Amygdala (tissue), 56 donors: ENCODE results near the gene SNX8.
A peak's percentile ranks its signal among the peaks of the same experiment; 100 is the strongest.

Source experiments
- DNase-seq, 56 donors: peaks; one replicate each; lab custom pipeline; 2025; lab: John Stamatoyannopoulos, UW

SNX8 gene

GRCh38 chr7:2249744-2250323, 64.4 kb downstream of the SNX8 start:
- no peak for DNase-seq

- DNase-seq: peak in 16 of 56 donors; percentile 16 to 50 (median 28)
These were observed 65.1 kb downstream of the SNX8 start for GRCh38 chr7:2248984-2249694.

- DNase-seq: peak in 4 of 56 donors; percentile 9 to 30 (median 18)
These were observed 66.9 kb downstream of the SNX8 start for GRCh38 chr7:2247141-2247995.

GRCh38 chr7:2245883-2246675, 68.2 kb downstream of the SNX8 start:
- peak in 10 of 56 donors; percentile 14 to 45 (median 24) for DNase-seq

- peak in 1 of 56 donors; percentile 30 for DNase-seq
These were observed 69.7 kb downstream of the SNX8 start for GRCh38 chr7:2244404-2244995.

GRCh38 chr7:2243458-2243857, 70.8 kb downstream of the SNX8 start:
- no peak for DNase-seq

GRCh38 chr7:2242541-2243429, 71.5 kb downstream of the SNX8 start:
- DNase-seq: no peak

GRCh38 chr7:2241580-2242540, 72.4 kb downstream of the SNX8 start, which contains the start of the genes MRM2 and NUDT1:
TSS of gene MRM2 (minus strand) at chr7:2242205. CDS start at chr7:2242169, 36 bp downstream.
TSS of gene NUDT1 (plus strand) at chr7:2242226. CDS start at chr7:2244575, 2,349 bp downstream.
- DNase-seq: peak in 53 of 56 donors; percentile 11 to 83 (median 60)

- DNase-seq: no peak
These were observed 75.0 kb downstream of the SNX8 start for GRCh38 chr7:2239242-2239641.

GRCh38 chr7:2237109-2237602, 77.1 kb downstream of the SNX8 start:
- DNase-seq: peak in 22 of 56 donors; percentile 14 to 61 (median 25)

- no peak for DNase-seq
These were observed 80.3 kb downstream of the SNX8 start for GRCh38 chr7:2233926-2234325.

- DNase-seq: peak in 53 of 56 donors; percentile 12 to 89 (median 69)
These were observed 81.3 kb downstream of the SNX8 start, which contains the start of gene MAD1L1 for GRCh38 chr7:2232766-2233520. TSS of gene MAD1L1 (minus strand) at chr7:2232945. CDS start at chr7:2230133, 2,812 bp downstream.

GRCh38 chr7:2231992-2232765, 82.1 kb downstream of the SNX8 start:
- no peak for DNase-seq

GRCh38 chr7:2230882-2231281, 83.4 kb downstream of the SNX8 start:
- DNase-seq: no peak

- no peak for DNase-seq
These were observed 84.0 kb downstream of the SNX8 start for GRCh38 chr7:2230226-2230625.

- no peak for DNase-seq
These were observed 84.8 kb downstream of the SNX8 start for GRCh38 chr7:2229467-2229866.
